GM19324 (cell line): ENCODE results near the gene CTAG1B.
"Not testable (repeated sequence)": the region's sequence is repeated elsewhere in the genome, so short reads cannot be mapped to it uniquely, and the experiment has no call there.

ENCODE experiments used
- ATAC-seq: cut with Tn5 transposase; IDR thresholded peaks from one replicate; pipeline ENCODE4 v1.9.1; 2021; ENCODE audit warnings: mild to moderate bottlenecking, moderate library complexity; ENCODE audit not compliant: unreplicated experiment, low FRiP score

Gene CTAG1B

DNA sequence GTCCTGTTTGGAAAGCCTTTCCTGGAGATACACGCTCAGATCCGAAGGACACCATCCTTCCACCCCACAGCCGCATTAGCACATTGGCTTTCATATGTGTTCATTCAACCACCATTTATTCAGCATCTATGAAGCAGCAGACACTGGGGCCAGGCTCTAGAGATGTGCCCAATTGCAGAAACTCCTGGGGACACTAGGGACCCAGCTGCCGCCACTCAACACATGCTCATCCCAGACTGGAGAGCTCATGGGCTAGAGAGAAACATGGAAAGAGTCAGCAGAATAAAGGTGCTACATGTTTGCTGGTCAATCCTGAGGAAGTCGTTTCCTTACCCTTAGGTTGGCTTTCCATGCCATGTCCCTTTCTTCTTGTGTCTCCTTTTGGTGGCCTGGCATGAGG is 26.6 kb downstream of the CTAG1B start:
- no peak for ATAC-seq

DNA sequence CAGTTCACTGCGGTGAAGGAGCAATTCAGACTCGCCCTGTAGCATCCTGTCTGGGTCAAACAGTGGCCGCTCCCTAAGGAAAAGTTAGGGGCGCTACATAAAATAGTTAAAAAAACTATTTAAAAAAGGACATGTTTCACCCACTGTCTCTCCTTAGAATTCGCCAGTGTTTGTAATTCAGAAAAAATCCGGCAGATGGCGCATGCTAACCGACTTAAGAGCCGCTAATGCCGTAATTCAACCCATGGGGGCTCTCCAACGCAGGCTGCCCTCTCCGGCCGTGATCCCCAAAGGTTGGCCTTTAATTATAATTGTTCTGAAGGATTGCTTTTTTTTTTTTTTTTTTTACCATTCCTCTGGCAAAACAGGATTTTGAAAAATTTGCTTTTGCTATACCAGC is 28.7 kb downstream of the CTAG1B start:
- not testable (repeated sequence) for ATAC-seq

DNA sequence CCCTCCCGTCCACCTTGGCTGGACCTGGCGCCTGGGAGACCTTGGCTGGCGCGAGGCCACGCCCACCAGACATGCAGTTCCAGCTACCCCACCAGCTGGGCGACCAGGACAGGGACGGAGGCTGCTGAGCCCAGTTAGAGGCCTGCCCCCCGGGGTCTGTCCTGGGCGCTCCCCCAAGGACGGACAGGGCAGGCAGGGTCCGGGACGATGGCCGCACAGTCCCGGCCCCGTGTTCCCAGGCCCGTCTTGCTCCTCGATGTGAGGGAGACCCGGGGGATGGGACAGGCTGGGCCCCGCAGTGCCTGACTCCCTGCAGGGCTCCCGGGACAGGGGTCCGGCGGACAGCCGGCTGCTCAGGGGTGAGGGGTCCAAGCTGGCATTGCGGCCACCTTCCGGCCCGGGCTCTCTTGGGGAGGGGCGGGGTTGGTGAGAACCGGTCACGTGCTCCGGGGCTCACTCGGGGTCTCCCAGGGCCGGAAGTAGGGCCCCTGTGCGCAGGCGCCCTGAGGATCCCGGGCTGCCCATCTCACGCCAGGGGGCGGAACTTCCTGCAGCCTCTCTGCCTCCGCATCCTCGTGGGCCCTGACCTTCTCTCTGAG is 34.4 kb downstream of the CTAG1B start, which contains the start of gene CTAG1A:
Gene CTAG1A (plus strand): TSS at position 549 of the 599 bp plus-strand sequence. CDS start 74 bp downstream, outside the sequence.
- ATAC-seq: not testable (repeated sequence)

DNA sequence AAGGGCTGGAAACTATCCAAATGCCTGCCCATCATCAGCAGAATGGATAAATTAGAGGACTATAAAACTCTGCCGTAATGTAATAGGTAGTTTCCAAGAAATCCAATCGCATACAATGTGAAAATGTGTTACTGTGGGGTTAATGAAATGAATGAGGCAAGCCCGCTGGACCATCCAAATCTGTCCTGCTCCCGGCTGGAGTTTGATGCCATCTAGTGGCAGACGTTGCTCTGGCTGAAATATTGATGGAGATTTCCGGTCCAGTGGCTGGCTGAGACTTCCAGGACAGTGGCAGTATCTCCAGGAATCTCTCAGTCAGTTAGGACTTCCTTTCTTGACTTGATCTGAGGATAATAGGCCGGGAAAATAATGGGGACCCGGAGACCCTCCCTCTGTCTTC is 36.1 kb downstream of the CTAG1B start:
- not testable (repeated sequence) for ATAC-seq

DNA sequence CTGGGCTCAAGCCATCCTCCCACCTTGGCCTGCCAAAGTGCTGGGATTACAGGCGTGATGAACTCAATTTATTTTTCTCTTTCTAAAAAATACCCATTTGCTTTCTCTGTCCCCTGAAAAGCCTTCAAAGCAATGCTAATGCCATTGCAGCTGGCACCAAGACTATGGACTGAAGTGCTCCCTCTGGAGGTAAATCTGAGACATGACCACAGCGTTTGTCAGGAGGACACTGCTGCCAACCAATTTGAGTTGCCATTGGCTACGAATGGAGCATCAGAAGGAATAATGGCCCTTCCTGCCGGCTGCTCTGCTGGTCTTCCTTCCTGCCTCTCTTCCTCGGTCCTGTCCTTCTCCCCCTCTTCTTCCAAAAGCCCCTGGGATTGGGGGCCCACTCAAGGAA is 44.0 kb downstream of the CTAG1B start:
- ATAC-seq: not testable (repeated sequence)

DNA sequence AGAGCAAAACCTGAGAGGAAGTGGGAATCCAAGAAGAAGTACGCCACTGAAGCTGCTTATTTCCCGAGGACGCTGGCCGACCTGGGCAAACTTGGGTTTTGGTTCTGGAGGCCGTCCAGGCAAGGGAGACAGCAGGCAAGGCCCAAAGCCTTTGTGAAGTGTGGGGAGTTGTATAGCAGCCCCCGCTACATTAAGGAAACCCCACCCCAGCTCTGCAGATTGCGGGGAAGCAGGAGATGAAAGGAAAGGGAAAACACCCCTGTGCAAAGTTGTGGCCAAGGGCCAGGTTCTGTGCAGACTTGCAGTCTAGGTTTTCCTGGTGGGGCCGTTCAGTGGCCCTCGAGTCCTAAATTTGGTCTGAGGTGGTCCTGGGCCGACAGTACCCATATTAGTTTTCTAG is 46.0 kb downstream of the CTAG1B start:
- not testable (repeated sequence) for ATAC-seq

DNA sequence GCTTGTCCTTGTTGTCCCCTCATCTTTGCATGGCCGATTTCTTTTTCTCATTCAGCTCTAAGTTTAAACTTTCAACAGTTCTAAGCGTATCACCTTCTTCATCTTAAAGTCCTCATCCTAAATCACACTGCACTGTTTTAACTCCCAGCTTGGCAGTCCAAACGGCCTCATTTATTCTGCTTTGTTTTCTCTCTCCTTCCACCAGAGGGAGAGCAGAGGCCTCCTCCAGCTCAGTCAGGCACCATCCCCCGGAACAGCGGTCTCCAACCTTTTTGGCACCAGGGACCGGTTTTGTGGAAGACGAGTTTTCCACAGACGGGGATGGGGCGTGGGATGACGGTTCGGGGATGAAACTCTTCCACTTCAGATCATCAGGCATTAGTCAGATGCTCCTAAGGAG is 48.7 kb downstream of the CTAG1B start:
- not testable (repeated sequence) for ATAC-seq
